GM12878 (cell line): ENCODE measurements around the gene FAM222B.

Experiments used
- PML ChIP-seq: IDR thresholded peaks from 2 replicates; pipeline ENCODE4 v1.6.1; 2012; ENCODE audit warnings: low read length, inconsistent platforms
- SIX5 ChIP-seq: IDR thresholded peaks from 2 replicates; pipeline ENCODE4 v1.6.1; 2011; ENCODE audit warnings: mild to moderate bottlenecking, low read depth, low read length, moderate library complexity; ENCODE audit not compliant: severe bottlenecking
- SPI1 ChIP-seq: IDR thresholded peaks from 2 replicates; pipeline ENCODE4 v1.6.1; 2011; ENCODE audit warnings: low read depth, mild to moderate bottlenecking, low read length, moderate library complexity, borderline replicate concordance; ENCODE audit not compliant: insufficient read depth
- TAF1 ChIP-seq: IDR thresholded peaks from 2 replicates; pipeline ENCODE4 v1.6.1; 2011; ENCODE audit warnings: mild to moderate bottlenecking, low read depth, low read length, borderline replicate concordance

- TF ChIP-seq TAF1 (no peak), SIX5 (no peak), PML (no peak), SPI1 (no peak)
Observed at GRCh38 chr17:28827672-28828071, 14.9 kb downstream of the FAM222B start.
